PC-9 (cell line): ENCODE data around the gene LRIF1.
"Not testable (repeated sequence)": the region's sequence is repeated elsewhere in the genome, so short reads cannot be mapped to it uniquely, and the experiment has no call there.

Experiments
- CTCF ChIP-seq: fragments of 200-600 bp; sonication (generic); conservative IDR thresholded peaks from 2 replicates; pipeline ENCODE4 v1.6.1; 2017; ENCODE audit warnings: mixed run types, antibody characterized with exemption, mild to moderate bottlenecking, moderate library complexity
- EZH2 ChIP-seq: fragments of 200-600 bp; sonication (generic); IDR thresholded peaks from 2 replicates; pipeline ENCODE4 v1.8.0; 2017; ENCODE audit warnings: antibody characterized with exemption, low read depth

- TF ChIP-seq CTCF, EZH2: not testable (repeated sequence)
Measured at GRCh38 chr1:110999607-111000006, 35.9 kb upstream of the LRIF1 start.
